Measurements from ENCODE around the gene FBXO47.

Gene FBXO47

GRCh38 chr17:38900978-38901656, 66.1 kb downstream of the FBXO47 start:
- peak; percentile 90 to 97 (median 95) for DNase-seq

GRCh38 chr17:38899421-38899820, 67.8 kb downstream of the FBXO47 start:
- peak in 2 of 4 experiments; percentile 33 to 49 for DNase-seq

- peak; percentile 70 to 90 (median 84) for DNase-seq
Measured at GRCh38 chr17:38898812-38899348, 68.3 kb downstream of the FBXO47 start.

GRCh38 chr17:38898291-38898679, 68.9 kb downstream of the FBXO47 start:
- peak in 2 of 4 experiments; percentile 16 to 46 for DNase-seq

- no peak for DNase-seq
Measured at GRCh38 chr17:38897671-38898290, 69.4 kb downstream of the FBXO47 start.

- DNase-seq: no peak
Measured at GRCh38 chr17:38897176-38897575, 70.0 kb downstream of the FBXO47 start.

- peak in 2 of 4 experiments; percentile 35 to 44 for DNase-seq
Measured at GRCh38 chr17:38896346-38896954, 70.8 kb downstream of the FBXO47 start.

- no peak for DNase-seq
Measured at GRCh38 chr17:38894276-38894675, 72.9 kb downstream of the FBXO47 start.

- DNase-seq: peak; percentile 90 to 95 (median 94)
Measured at GRCh38 chr17:38893607-38894006, 73.6 kb downstream of the FBXO47 start.

- DNase-seq: peak in 2 of 4 experiments; percentile 34 to 47
Measured at GRCh38 chr17:38893113-38893512, 74.1 kb downstream of the FBXO47 start.

GRCh38 chr17:38892620-38893019, 74.6 kb downstream of the FBXO47 start:
- DNase-seq: no peak

GRCh38 chr17:38892083-38892482, 75.1 kb downstream of the FBXO47 start:
- no peak for DNase-seq

- no peak for DNase-seq
Measured at GRCh38 chr17:38891441-38891840, 75.8 kb downstream of the FBXO47 start.

GRCh38 chr17:38890410-38890746, 76.8 kb downstream of the FBXO47 start:
- no peak for DNase-seq

GRCh38 chr17:38889745-38890409, 77.3 kb downstream of the FBXO47 start:
- no peak for DNase-seq

- no peak for DNase-seq
Measured at GRCh38 chr17:38888842-38889241, 78.4 kb downstream of the FBXO47 start.

- no peak for DNase-seq
Measured at GRCh38 chr17:38886643-38887010, 80.6 kb downstream of the FBXO47 start.

All from suppressor macrophage (primary cell).